ENCODE measurements around the gene GCC2.
A peak's percentile ranks its signal among the peaks of the same experiment; 100 is the strongest.

The GCC2 gene

GRCh38 chr2:108531674-108532055, 82.7 kb downstream of the GCC2 start:
- H2BK120ac ChIP-seq (ENCODE audit: low read depth, low read length), result no peak overlapping the region
- 100% methylated on average over 1 of the region's 5 CpGs for WGBS
- no peak overlapping the region for H3K27ac ChIP-seq (ENCODE audit: low read length, poor library complexity, severe bottlenecking)
- H3K4me2 ChIP-seq (ENCODE audit: low read length, poor library complexity, severe bottlenecking), result no peak overlapping the region
- no peak overlapping the region for H2AFZ ChIP-seq (ENCODE audit: low read depth, low read length)
- no peak overlapping the region for H4K8ac ChIP-seq (ENCODE audit: low read length)
- H2AK5ac ChIP-seq (ENCODE audit: low read length, severe bottlenecking), result no peak overlapping the region
- H3K79me1 ChIP-seq (replicated peaks; ENCODE audit: low read length, poor library complexity, severe bottlenecking), result peaks cover 3% of the 10 kb centered on the region
- H3K4me3 ChIP-seq (ENCODE audit: insufficient read depth in 1 of 2, low read depth in 1 of 2, low read length in 2 of 2), result no peak overlapping the region
- no peaks in the 10 kb centered on the region for H3K27me3 ChIP-seq (ENCODE audit: control insufficient read depth in 1 of 2, insufficient read depth in 1 of 2, low read length in 2 of 2)
- no peak overlapping the region for H3K23ac ChIP-seq (ENCODE audit: low read length in 2 of 2)
- H4K91ac ChIP-seq (ENCODE audit: low read length), result no peak overlapping the region
- no peak overlapping the region for H2BK5ac ChIP-seq (ENCODE audit: low read depth, low read length, poor library complexity, severe bottlenecking)
- no peak overlapping the region for H3K9ac ChIP-seq (ENCODE audit: low read length)
- H3K9me3 ChIP-seq (ENCODE audit: control insufficient read depth, low read length), result no peaks in the 10 kb centered on the region
- DNase-seq, result no peak
- H3K36me3 ChIP-seq (ENCODE audit: control insufficient read depth in 1 of 2, insufficient read depth in 2 of 2, low read depth in 1 of 2, low read length in 2 of 2), result no peaks in the 10 kb centered on the region
- H3K4ac ChIP-seq (ENCODE audit: low read depth in 1 of 2, low read length in 2 of 2), result no peak overlapping the region
- no peak overlapping the region for H3K18ac ChIP-seq (ENCODE audit: low read depth in 1 of 2, low read length in 2 of 2)
- no peak overlapping the region for H2BK15ac ChIP-seq (ENCODE audit: low read depth, poor library complexity, severe bottlenecking)
- no peak overlapping the region for H2BK12ac ChIP-seq (ENCODE audit: low read length in 2 of 2)
- H3K4me1 ChIP-seq (ENCODE audit: control insufficient read depth, insufficient read depth, low read depth, low read length), result peaks cover 1% of the 10 kb centered on the region
- no peak overlapping the region for H3K14ac ChIP-seq (ENCODE audit: low read length in 2 of 2)

GRCh38 chr2:108533832-108534583, 85.0 kb downstream of the GCC2 start, which contains the start of gene LIMS1:
Gene LIMS1, plus strand, starts transcription at chr2:108534470. Its CDS starts 93 bp downstream, at chr2:108534563.
- peak within 1 kb of the TSS; percentile 74 to 79 for H3K18ac ChIP-seq (ENCODE audit: low read depth in 1 of 2, low read length in 2 of 2)
- H3K9ac ChIP-seq (ENCODE audit: low read length), result peak within 1 kb of the TSS; percentile 93
- H3K9me3 ChIP-seq (ENCODE audit: control insufficient read depth, low read length), result no peaks in the 10 kb centered on the region
- peak within 1 kb of the TSS; percentile 17 to 39 for H3K4ac ChIP-seq (ENCODE audit: low read depth in 1 of 2, low read length in 2 of 2)
- H2BK5ac ChIP-seq (ENCODE audit: low read depth, low read length, poor library complexity, severe bottlenecking), result peak within 1 kb of the TSS; percentile 71
- DNase-seq, result peak; percentile 93
- peak within 1 kb of the TSS; percentile 70 for H4K91ac ChIP-seq (ENCODE audit: low read length)
- H3K14ac ChIP-seq (ENCODE audit: low read length in 2 of 2), result peak within 1 kb of the TSS; percentile 74 to 93
- H3K79me1 ChIP-seq (replicated peaks; ENCODE audit: low read length, poor library complexity, severe bottlenecking), result peaks cover 3% of the 10 kb centered on the region
- peak within 1 kb of the TSS in 1 of 2 experiments; percentile 77 for H3K23ac ChIP-seq (ENCODE audit: low read length in 2 of 2)
- H2AK5ac ChIP-seq (ENCODE audit: low read length, severe bottlenecking), result no peak within 1 kb of the TSS
- H3K27ac ChIP-seq (ENCODE audit: low read length, poor library complexity, severe bottlenecking), result peak within 1 kb of the TSS; percentile 92
- H3K27me3 ChIP-seq (ENCODE audit: control insufficient read depth in 1 of 2, insufficient read depth in 1 of 2, low read length in 2 of 2), result no peaks in the 10 kb centered on the region
- peaks cover 4% of the 10 kb centered on the region for H3K4me1 ChIP-seq (ENCODE audit: control insufficient read depth, insufficient read depth, low read depth, low read length)
- H2BK12ac ChIP-seq (ENCODE audit: low read length in 2 of 2), result no peak within 1 kb of the TSS
- peak within 1 kb of the TSS; percentile 86 for H2BK120ac ChIP-seq (ENCODE audit: low read depth, low read length)
- H3K4me3 ChIP-seq (ENCODE audit: insufficient read depth in 1 of 2, low read depth in 1 of 2, low read length in 2 of 2), result peak within 1 kb of the TSS; percentile 70 to 89
- WGBS, result under 1% methylated on average over 39 of the region's 87 CpGs
- H3K36me3 ChIP-seq (ENCODE audit: control insufficient read depth in 1 of 2, insufficient read depth in 2 of 2, low read depth in 1 of 2, low read length in 2 of 2), result peaks cover 0 to 3% of the 10 kb centered on the region in 2 experiments
- H2AFZ ChIP-seq (ENCODE audit: low read depth, low read length), result peak within 1 kb of the TSS; percentile 6
- H3K4me2 ChIP-seq (ENCODE audit: low read length, poor library complexity, severe bottlenecking), result peak within 1 kb of the TSS; percentile 85
- H2BK15ac ChIP-seq (ENCODE audit: low read depth, poor library complexity, severe bottlenecking), result peak within 1 kb of the TSS; percentile 23
- H4K8ac ChIP-seq (ENCODE audit: low read length), result peak within 1 kb of the TSS; percentile 49

GRCh38 chr2:108534584-108535356, 85.8 kb downstream of the GCC2 start:
- Histone ChIP-seq H2BK12ac (ENCODE audit: low read length in 2 of 2) (no peak overlapping the region), H3K4me3 (ENCODE audit: insufficient read depth in 1 of 2, low read depth in 1 of 2, low read length in 2 of 2) (peak overlapping the region; percentile 70 to 89), H3K18ac (ENCODE audit: low read depth in 1 of 2, low read length in 2 of 2) (peak overlapping the region; percentile 73 to 74), H3K4ac (ENCODE audit: low read depth in 1 of 2, low read length in 2 of 2) (no peak overlapping the region), H3K4me2 (ENCODE audit: low read length, poor library complexity, severe bottlenecking) (peak overlapping the region; percentile 24), H2BK15ac (ENCODE audit: low read depth, poor library complexity, severe bottlenecking) (peak overlapping the region; percentile 23), H3K14ac (ENCODE audit: low read length in 2 of 2) (peak overlapping the region; percentile 74 to 93), H2BK120ac (ENCODE audit: low read depth, low read length) (peak overlapping the region; percentile 86), H3K23ac (ENCODE audit: low read length in 2 of 2) (peak overlapping the region in 1 of 2 experiments; percentile 77), H2BK5ac (ENCODE audit: low read depth, low read length, poor library complexity, severe bottlenecking) (peak overlapping the region; percentile 71), H3K27ac (ENCODE audit: low read length, poor library complexity, severe bottlenecking) (peak overlapping the region; percentile 57), H4K91ac (ENCODE audit: low read length) (peak overlapping the region; percentile 25), H3K9me3 (ENCODE audit: control insufficient read depth, low read length) (no peaks in the 10 kb centered on the region), H3K4me1 (ENCODE audit: control insufficient read depth, insufficient read depth, low read depth, low read length) (peaks cover 4% of the 10 kb centered on the region), H3K27me3 (ENCODE audit: control insufficient read depth in 1 of 2, insufficient read depth in 1 of 2, low read length in 2 of 2) (no peaks in the 10 kb centered on the region), H3K9ac (ENCODE audit: low read length) (peak overlapping the region; percentile 93), H3K36me3 (ENCODE audit: control insufficient read depth in 1 of 2, insufficient read depth in 2 of 2, low read depth in 1 of 2, low read length in 2 of 2) (peaks cover 0 to 3% of the 10 kb centered on the region in 2 experiments), H4K8ac (ENCODE audit: low read length) (peak overlapping the region; percentile 49), H3K79me1 (replicated peaks; ENCODE audit: low read length, poor library complexity, severe bottlenecking) (peaks cover 3% of the 10 kb centered on the region), H2AFZ (ENCODE audit: low read depth, low read length) (no peak overlapping the region), H2AK5ac (ENCODE audit: low read length, severe bottlenecking) (no peak overlapping the region)
- peak; percentile 56 for DNase-seq
- WGBS, result 1% methylated on average over 48 of the region's 57 CpGs

GRCh38 chr2:108535357-108535631, 86.3 kb downstream of the GCC2 start:
- Histone ChIP-seq H3K23ac (ENCODE audit: low read length in 2 of 2) (no peak overlapping the region), H3K4me1 (ENCODE audit: control insufficient read depth, insufficient read depth, low read depth, low read length) (peaks cover 4% of the 10 kb centered on the region), H3K27me3 (ENCODE audit: control insufficient read depth in 1 of 2, insufficient read depth in 1 of 2, low read length in 2 of 2) (no peaks in the 10 kb centered on the region), H2AFZ (ENCODE audit: low read depth, low read length) (no peak overlapping the region), H2BK5ac (ENCODE audit: low read depth, low read length, poor library complexity, severe bottlenecking) (peak overlapping the region; percentile 11), H3K4ac (ENCODE audit: low read depth in 1 of 2, low read length in 2 of 2) (no peak overlapping the region), H3K4me2 (ENCODE audit: low read length, poor library complexity, severe bottlenecking) (peak overlapping the region; percentile 24), H2BK15ac (ENCODE audit: low read depth, poor library complexity, severe bottlenecking) (no peak overlapping the region), H3K4me3 (ENCODE audit: insufficient read depth in 1 of 2, low read depth in 1 of 2, low read length in 2 of 2) (peak overlapping the region; percentile 14 to 89), H2BK120ac (ENCODE audit: low read depth, low read length) (peak overlapping the region; percentile 15), H4K91ac (ENCODE audit: low read length) (no peak overlapping the region), H4K8ac (ENCODE audit: low read length) (no peak overlapping the region), H2AK5ac (ENCODE audit: low read length, severe bottlenecking) (no peak overlapping the region), H3K9me3 (ENCODE audit: control insufficient read depth, low read length) (no peaks in the 10 kb centered on the region), H3K18ac (ENCODE audit: low read depth in 1 of 2, low read length in 2 of 2) (no peak overlapping the region), H3K36me3 (ENCODE audit: control insufficient read depth in 1 of 2, insufficient read depth in 2 of 2, low read depth in 1 of 2, low read length in 2 of 2) (peaks cover 0 to 3% of the 10 kb centered on the region in 2 experiments), H3K14ac (ENCODE audit: low read length in 2 of 2) (no peak overlapping the region), H2BK12ac (ENCODE audit: low read length in 2 of 2) (no peak overlapping the region), H3K9ac (ENCODE audit: low read length) (peak overlapping the region; percentile 93), H3K27ac (ENCODE audit: low read length, poor library complexity, severe bottlenecking) (peak overlapping the region; percentile 57), H3K79me1 (replicated peaks; ENCODE audit: low read length, poor library complexity, severe bottlenecking) (peaks cover 3% of the 10 kb centered on the region)
- 30% methylated on average over 9 of the region's 9 CpGs for WGBS
- no peak for DNase-seq

Data from mesenchymal stem cell (in vitro differentiated cells and primary cell).